A673 (cell line): ENCODE measurements around the gene DDI2. TPM values are rescaled to one million over a fixed set of nuclear protein-coding genes. Genes with fewer than 3 reads are reported as not detected.
"Not testable (repeated sequence)": the region's sequence is repeated elsewhere in the genome, so short reads cannot be mapped to it uniquely, and the experiment has no call there.

Experiments
- BruUV-seq: library from RNA; stranded (reverse); fragments of 400-500 nt; replicated peaks from 2 replicates; lab custom pipeline; 2021; lab: Mats Ljungman, UMichigan
- CTCF ChIA-PET: fragments of 300-600 bp; sonication (Branson Sonifier 250); formaldehyde crosslinking; loops from one replicate; lab custom pipeline; 2022; ENCODE audit warnings: antibody characterized with exemption; lab: Charles Lee
- POLR2A ChIA-PET: fragments of 300-600 bp; sonication (Branson Sonifier 250); formaldehyde crosslinking; loops from one replicate; lab custom pipeline; 2022; ENCODE audit warnings: antibody characterized with exemption; ENCODE audit not compliant: low non-redundant PET; lab: Charles Lee
- DNase-seq: peaks from one replicate; pipeline ENCODE4 v3.0.0-alpha.2; 2015; ENCODE audit warnings: low spot score
- H3K27ac ChIP-seq: fragments of 200-600 bp; sonication (generic); 2 replicates; pipeline ENCODE4 v1.5.1; 2016; ENCODE audit warnings: mixed run types, low read depth, mild to moderate bottlenecking, mixed read lengths, antibody characterized with exemption, low read length; ENCODE audit not compliant: poor library complexity, severe bottlenecking
- H3K27me3 ChIP-seq: fragments of 200-600 bp; sonication (generic); replicated peaks from 2 replicates; pipeline ENCODE4 v1.6.1; 2017; ENCODE audit warnings: mixed run types, low read depth, mild to moderate bottlenecking, mixed read lengths, antibody characterized with exemption, low read length; ENCODE audit not compliant: insufficient read depth, poor library complexity
- H3K36me3 ChIP-seq: fragments of 200-600 bp; sonication (generic); 2 replicates; pipeline ENCODE4 v1.6.1; 2016; ENCODE audit warnings: mixed run types, mild to moderate bottlenecking, mixed read lengths, antibody characterized with exemption, low read length; ENCODE audit not compliant: insufficient read depth, poor library complexity, severe bottlenecking
- H3K4me1 ChIP-seq: fragments of 200-600 bp; sonication (generic); 2 replicates; pipeline ENCODE4 v1.6.1; 2017; ENCODE audit warnings: mixed run types, mild to moderate bottlenecking, mixed read lengths, antibody characterized with exemption, low read length; ENCODE audit not compliant: insufficient read depth, poor library complexity, severe bottlenecking
- H3K4me3 ChIP-seq: fragments of 200-600 bp; sonication (generic); 2 replicates; pipeline ENCODE4 v1.5.1; 2016; ENCODE audit warnings: low read depth, mixed run types, mild to moderate bottlenecking, mixed read lengths, low read length; ENCODE audit not compliant: poor library complexity, severe bottlenecking
- H3K9me3 ChIP-seq: fragments of 200-600 bp; sonication (generic); 2 replicates; pipeline ENCODE4 v1.6.1; 2016; ENCODE audit warnings: mixed run types, low read depth, mild to moderate bottlenecking, mixed read lengths, antibody characterized with exemption, low read length; ENCODE audit not compliant: poor library complexity, severe bottlenecking
- EZH2 ChIP-seq: fragments of 200-600 bp; sonication (generic); IDR thresholded peaks from 2 replicates; pipeline ENCODE4 v1.6.1; 2017; ENCODE audit warnings: borderline replicate concordance, low read depth, mild to moderate bottlenecking, mixed read lengths, antibody characterized with exemption, low read length; ENCODE audit not compliant: poor library complexity, severe bottlenecking
- intact Hi-C: fragments of 100-400 bp; cut with micrococcal nuclease; formaldehyde crosslinking; loops from one replicate; pipeline ENCODE4 v1.10.0; 2022; ENCODE audit not compliant: unreplicated experiment
- total RNA-seq: library from RNA; stranded (reverse); gene quantifications from 2 replicates; pipeline ENCODE4 v1.2.3, GENCODE V29; 2021
- TF ChIP-seq, protein P1 (sequence below): fragments of 300-800, 200-600 bp; sonication (generic); conservative IDR thresholded peaks from 2 replicates; pipeline ENCODE4 v1.5.1; 2017; ENCODE audit warnings: low read depth, mild to moderate bottlenecking, antibody characterized with exemption, low read length, moderate library complexity, mixed read lengths

The DDI2 gene
- total RNA-seq, 1 experiment from 2014 or later = 41.3 TPM

DNA sequence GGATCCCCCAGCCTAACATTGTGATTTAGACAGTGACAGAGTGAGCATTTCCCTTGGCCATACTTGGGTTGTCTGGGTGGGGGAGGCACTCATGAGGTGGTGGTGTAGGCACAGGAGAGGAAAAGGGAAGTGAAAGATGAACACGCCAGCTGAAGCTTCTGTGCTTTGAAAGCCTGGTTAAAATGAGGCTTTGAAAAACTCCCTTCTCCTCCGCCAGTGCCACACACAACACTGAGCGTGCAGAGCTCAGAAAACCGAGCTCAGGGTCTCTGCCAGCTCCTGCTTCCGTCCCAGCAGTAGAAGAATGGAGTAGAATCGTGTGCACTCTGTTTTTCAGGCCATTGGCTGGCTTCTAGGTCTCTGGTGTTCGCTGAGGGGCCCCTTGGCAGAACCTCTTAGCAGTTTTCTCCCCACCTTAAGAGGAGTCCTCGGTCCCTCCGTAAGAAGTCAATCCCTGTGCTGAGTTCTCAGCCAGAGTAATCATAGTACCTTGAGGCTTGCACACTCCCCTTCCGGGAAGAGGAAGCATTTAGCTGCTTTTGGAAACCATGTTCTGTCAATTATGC is 79.8 kb downstream of the DDI2 start:
- no peak for TF ChIP-seq EZH2
- TF ChIP-seq, protein P1, sequence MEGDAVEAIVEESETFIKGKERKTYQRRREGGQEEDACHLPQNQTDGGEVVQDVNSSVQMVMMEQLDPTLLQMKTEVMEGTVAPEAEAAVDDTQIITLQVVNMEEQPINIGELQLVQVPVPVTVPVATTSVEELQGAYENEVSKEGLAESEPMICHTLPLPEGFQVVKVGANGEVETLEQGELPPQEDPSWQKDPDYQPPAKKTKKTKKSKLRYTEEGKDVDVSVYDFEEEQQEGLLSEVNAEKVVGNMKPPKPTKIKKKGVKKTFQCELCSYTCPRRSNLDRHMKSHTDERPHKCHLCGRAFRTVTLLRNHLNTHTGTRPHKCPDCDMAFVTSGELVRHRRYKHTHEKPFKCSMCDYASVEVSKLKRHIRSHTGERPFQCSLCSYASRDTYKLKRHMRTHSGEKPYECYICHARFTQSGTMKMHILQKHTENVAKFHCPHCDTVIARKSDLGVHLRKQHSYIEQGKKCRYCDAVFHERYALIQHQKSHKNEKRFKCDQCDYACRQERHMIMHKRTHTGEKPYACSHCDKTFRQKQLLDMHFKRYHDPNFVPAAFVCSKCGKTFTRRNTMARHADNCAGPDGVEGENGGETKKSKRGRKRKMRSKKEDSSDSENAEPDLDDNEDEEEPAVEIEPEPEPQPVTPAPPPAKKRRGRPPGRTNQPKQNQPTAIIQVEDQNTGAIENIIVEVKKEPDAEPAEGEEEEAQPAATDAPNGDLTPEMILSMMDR = no peak
- CTCF ChIA-PET = no interaction called here
- BruUV-seq = no TSS peak

DNA sequence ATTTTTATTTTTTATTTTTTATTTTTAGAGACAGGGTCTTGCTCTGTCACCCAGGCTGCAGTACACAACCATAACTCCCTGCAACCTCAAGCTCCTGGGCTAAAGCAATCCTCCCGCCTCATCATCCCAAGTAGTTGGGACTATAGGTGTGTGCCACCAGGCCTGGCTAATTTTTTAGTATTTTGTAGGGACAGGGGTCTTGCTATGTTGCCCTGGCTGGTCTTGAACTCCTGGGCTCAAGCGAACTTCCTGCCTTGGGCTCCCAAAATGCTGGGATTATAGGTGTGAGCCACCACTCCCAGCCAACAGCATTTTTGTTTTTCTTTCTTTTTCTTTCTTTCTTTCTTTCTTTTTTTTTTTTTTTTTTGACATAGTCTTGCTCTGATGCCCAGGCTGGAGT is 80.9 kb downstream of the DDI2 start:
- H3K36me3 ChIP-seq = no peaks in the 10 kb centered on the region
- intact Hi-C loops = no loop called here
- ChIA-PET CTCF (no interaction called here), POLR2A (no interaction called here)
- H3K27me3 ChIP-seq = no peaks in the 10 kb centered on the region
- H3K27ac ChIP-seq = no peak overlapping the region
- no TSS peak for BruUV-seq
- no peaks in the 10 kb centered on the region for H3K9me3 ChIP-seq
- no peak for DNase-seq
- H3K4me1 ChIP-seq = peaks cover 3% of the 10 kb centered on the region
- no peak overlapping the region for H3K4me3 ChIP-seq
- TF ChIP-seq, protein P1 = no peak
- no peak for TF ChIP-seq EZH2

More for the DNA sequence above, 79.8 kb downstream of the DDI2 start:
- H3K4me1 ChIP-seq = no peaks in the 10 kb centered on the region
- DNase-seq = no peak
- no peak overlapping the region for H3K4me3 ChIP-seq
- no peaks in the 10 kb centered on the region for H3K27me3 ChIP-seq
- intact Hi-C loops = no loop called here
- POLR2A ChIA-PET = no interaction called here
- H3K9me3 ChIP-seq = no peaks in the 10 kb centered on the region
- no peak overlapping the region for H3K27ac ChIP-seq
- no peaks in the 10 kb centered on the region for H3K36me3 ChIP-seq

DNA sequence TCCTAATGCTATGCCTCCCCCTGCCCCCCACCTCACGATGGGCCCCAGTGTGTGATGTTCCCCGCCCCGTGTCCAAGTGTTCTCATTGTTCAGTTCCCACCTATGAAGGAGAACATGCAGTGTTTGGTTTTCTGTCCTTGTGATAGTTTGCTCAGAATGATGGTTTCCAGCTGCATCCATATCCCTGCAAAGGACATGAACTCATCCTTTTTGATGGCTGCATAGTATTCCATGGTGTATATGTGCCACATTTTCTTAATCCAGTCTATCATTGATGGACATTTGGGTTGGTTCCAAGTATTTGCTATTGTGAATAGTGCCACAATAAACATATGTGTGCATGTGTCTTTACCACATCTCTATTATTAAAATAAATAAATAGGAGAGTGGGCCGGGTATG is 82.1 kb downstream of the DDI2 start:
- BruUV-seq, H3K9me3 ChIP-seq, intact Hi-C loops, H3K4me3 ChIP-seq, CTCF ChIA-PET, H3K27me3 ChIP-seq, DNase-seq, POLR2A ChIA-PET, H3K36me3 ChIP-seq, H3K27ac ChIP-seq, H3K4me1 ChIP-seq: not testable (repeated sequence)

DNA sequence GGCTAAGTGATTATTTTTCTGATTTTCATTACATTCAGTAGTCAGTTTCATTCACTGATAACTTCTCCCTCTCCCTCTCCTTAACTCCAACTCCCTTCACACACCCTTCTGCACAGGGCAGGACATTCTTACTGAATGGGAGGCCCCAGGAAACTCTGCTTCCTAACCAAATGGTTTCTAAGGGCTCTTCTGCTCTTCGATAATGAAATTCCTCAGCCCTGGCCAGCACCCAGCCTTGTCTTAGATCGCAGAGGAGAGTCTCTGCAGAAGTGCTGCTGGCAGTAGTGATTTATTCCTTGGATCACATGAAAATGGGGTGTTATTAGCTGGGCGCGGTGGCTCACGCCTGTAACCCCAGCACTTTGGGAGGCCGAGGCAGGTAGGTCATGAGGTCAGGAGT is 83.2 kb downstream of the DDI2 start:
- no peaks in the 10 kb centered on the region for H3K27me3 ChIP-seq
- BruUV-seq = no TSS peak
- no peaks in the 10 kb centered on the region for H3K9me3 ChIP-seq
- no peak overlapping the region for H3K27ac ChIP-seq
- DNase-seq = no peak
- H3K4me3 ChIP-seq = no peak overlapping the region
- peaks cover 10% of the 10 kb centered on the region for H3K4me1 ChIP-seq
- intact Hi-C loops = no loop called here
- H3K36me3 ChIP-seq = no peaks in the 10 kb centered on the region
- no peak for TF ChIP-seq EZH2
- TF ChIP-seq, protein P1 = no peak
- ChIA-PET POLR2A (no interaction called here), CTCF (no interaction called here)
